HepG2 (cell line): Measurements from ENCODE around the gene CALU. TPM values are rescaled to one million over a fixed set of nuclear protein-coding genes. Genes with fewer than 3 reads are reported as not detected.

Experiments
- ATAC-seq: fragments of 200-7000 bp; cut with Tn5 transposase; 3 replicates; pipeline ENCODE4 v1.9.1; 2020; ENCODE audit warnings: mild to moderate bottlenecking, moderate library complexity
- BruUV-seq: library from RNA; stranded (reverse); fragments of 400-500 nt; replicated peaks from 2 replicates; lab custom pipeline; 2021; lab: Mats Ljungman, UMichigan
- CTCF ChIA-PET: fragments of 300-600 bp; formaldehyde crosslinking; extraction: SDS; loops from one replicate; lab custom pipeline; 2021; ENCODE audit warnings: low total read pairs, inconsistent platforms, low intra/inter-chr PET ratio; lab: Yijun Ruan, JAX
- POLR2A ChIA-PET: fragments of 350-600 bp; sonication (Branson Sonifier 250); formaldehyde crosslinking; loops from one replicate; lab custom pipeline; 2020; ENCODE audit warnings: antibody characterized with exemption, inconsistent platforms; lab: Yijun Ruan, JAX
- DNase-seq: peaks from one replicate; pipeline ENCODE4 v3.0.0-alpha.2; 2015; ENCODE audit warnings: low spot score
- FAIRE-seq: peaks from 3 replicates; lab custom pipeline; 2011; peaks lifted over from hg19 to GRCh38; lab: Jason Lieb, UNC
- H2AFZ ChIP-seq: one replicate; pipeline ENCODE4 v1.6.1; 2011; ENCODE audit warnings: low read length, inconsistent platforms
- H3K27ac ChIP-seq: fragments of 300-600 bp; 3 replicates; pipeline ENCODE4 v1.8.0; 2011; ENCODE audit warnings: mixed run types, mild to moderate bottlenecking, mixed read lengths, low read length, inconsistent platforms; ENCODE audit not compliant: insufficient read depth; ENCODE audit errors: extremely low read length
- H3K27me3 ChIP-seq, 2 experiments: fragments of 200-600 bp in 1 of 2; 2 replicates in 1 of 2; 3 replicates in 1 of 2; pipeline versions ENCODE4 v1.6.0 to v1.8.0; 2011; ENCODE audit warnings: low read length in 2 of 2, mild to moderate bottlenecking in 2 of 2, moderate library complexity in 2 of 2, inconsistent platforms in 1 of 2; ENCODE audit not compliant: insufficient read depth in 2 of 2, control insufficient read depth in 1 of 2
- H3K36me3 ChIP-seq, 2 experiments: fragments of 200-600 bp in 1 of 2; replicated peaks in 1 of 2; 2 replicates in 1 of 2; 3 replicates in 1 of 2; pipeline versions ENCODE4 v1.5.1 to v1.8.0; 2011; ENCODE audit warnings: low read length in 2 of 2, inconsistent platforms in 1 of 2; ENCODE audit not compliant: insufficient read depth in 2 of 2, control insufficient read depth in 1 of 2
- H3K4me1 ChIP-seq: 2 replicates; pipeline ENCODE4 v1.5.1; 2012; ENCODE audit warnings: low read length, inconsistent platforms; ENCODE audit not compliant: insufficient read depth
- H3K4me2 ChIP-seq: 2 replicates; pipeline ENCODE4 v1.6.0; 2011; ENCODE audit warnings: low read depth, low read length, inconsistent platforms
- H3K4me3 ChIP-seq, 3 experiments: fragments of 200-600 bp in 1 of 3; sonication (generic), shearing (Covaris generic) in 1 of 3; replicated peaks in 1 of 3; 2 replicates each; pipeline ENCODE4 v1.5.1; 2011 to 2016; ENCODE audit warnings: low read length in 3 of 3, inconsistent platforms in 2 of 3, low read depth in 2 of 3, mild to moderate bottlenecking in 2 of 3, control low read depth in 1 of 3, mixed read lengths in 1 of 3; ENCODE audit not compliant: insufficient read depth in 1 of 3
- H3K79me2 ChIP-seq: one replicate; pipeline ENCODE4 v1.6.1; 2011; ENCODE audit warnings: low read length, inconsistent platforms; ENCODE audit not compliant: insufficient read depth
- H3K9ac ChIP-seq: 2 replicates; pipeline ENCODE4 v1.6.0; 2011; ENCODE audit warnings: mild to moderate bottlenecking, low read depth, low read length, inconsistent platforms; ENCODE audit not compliant: insufficient read depth
- H3K9me3 ChIP-seq: 2 replicates; pipeline ENCODE4 v1.5.1; 2012; ENCODE audit warnings: mild to moderate bottlenecking, low read length
- H4K20me1 ChIP-seq: 2 replicates; pipeline ENCODE4 v1.6.0; 2011; ENCODE audit warnings: inconsistent platforms, mild to moderate bottlenecking, low read length, moderate library complexity; ENCODE audit not compliant: insufficient read depth
- BRCA1 ChIP-seq: sonication (generic); formaldehyde crosslinking; IDR thresholded peaks from 2 replicates; pipeline ENCODE4 v1.4.0; 2020; ENCODE audit warnings: missing genetic modification reagents
- CENPX ChIP-seq: sonication (generic); formaldehyde crosslinking; IDR thresholded peaks from 2 replicates; pipeline ENCODE4 v1.9.0; 2021; ENCODE audit warnings: mild to moderate bottlenecking, missing genetic modification reagents, moderate library complexity
- DDIT3 ChIP-seq: sonication (generic); formaldehyde crosslinking; IDR thresholded peaks from 2 replicates; pipeline ENCODE4 v1.4.0; 2020; ENCODE audit warnings: mild to moderate bottlenecking, missing genetic modification reagents
- GPN1 ChIP-seq: sonication (generic); formaldehyde crosslinking; IDR thresholded peaks from 2 replicates; pipeline ENCODE4 v1.5.1; 2020; ENCODE audit warnings: missing genetic modification reagents, borderline replicate concordance
- MAX ChIP-seq: IDR thresholded peaks from 2 replicates; pipeline ENCODE4 v1.6.1; 2012; ENCODE audit warnings: inconsistent platforms
- NCOA1 ChIP-seq: sonication (generic); formaldehyde crosslinking; IDR thresholded peaks from 2 replicates; pipeline ENCODE4 v1.9.0; 2021; ENCODE audit warnings: missing genetic modification reagents
- PAWR ChIP-seq: sonication (generic); formaldehyde crosslinking; IDR thresholded peaks from 2 replicates; pipeline ENCODE4 v1.4.0; 2020; ENCODE audit warnings: missing genetic modification reagents, mild to moderate bottlenecking, borderline replicate concordance
- PBX3 ChIP-seq: sonication (generic); formaldehyde crosslinking; IDR thresholded peaks from 2 replicates; pipeline ENCODE4 v1.8.1; 2023; ENCODE audit warnings: missing genetic modification reagents, inconsistent platforms, borderline replicate concordance
- SP5 ChIP-seq: IDR thresholded peaks from 2 replicates; pipeline ENCODE4 v1.6.1; 2016; ENCODE audit warnings: low read depth, borderline replicate concordance
- TBL1XR1 ChIP-seq: fragments of 150-350 bp; IDR thresholded peaks from 2 replicates; pipeline ENCODE4 v1.6.1; 2014; ENCODE audit warnings: borderline replicate concordance, low read length; ENCODE audit not compliant: partially characterized antibody
- ZBTB39 ChIP-seq: sonication (generic); formaldehyde crosslinking; IDR thresholded peaks from 2 replicates; pipeline ENCODE4 v1.5.0; 2020; ENCODE audit warnings: missing genetic modification reagents
- ZFYVE20 ChIP-seq: sonication (generic); formaldehyde crosslinking; IDR thresholded peaks from 2 replicates; pipeline ENCODE4 v1.8.0; 2023; ENCODE audit warnings: low read depth, mild to moderate bottlenecking, moderate library complexity, missing genetic modification reagents, borderline replicate concordance
- ZMAT3 ChIP-seq: sonication (generic); formaldehyde crosslinking; conservative IDR thresholded peaks from 2 replicates; pipeline ENCODE4 v1.7.0; 2021; ENCODE audit warnings: missing genetic modification reagents
- ZNF740 ChIP-seq: sonication (generic); formaldehyde crosslinking; IDR thresholded peaks from 2 replicates; pipeline ENCODE4 v1.4.0; 2020; ENCODE audit warnings: missing genetic modification reagents
- ZNF773 ChIP-seq: sonication (generic); formaldehyde crosslinking; IDR thresholded peaks from 2 replicates; pipeline ENCODE4 v1.4.0; 2020; ENCODE audit warnings: missing genetic modification reagents, borderline replicate concordance
- WGBS: methylation state at CpG from one replicate; pipeline ENCODE4 v1.1.6; 2017; ENCODE audit warnings: low lambda C conversion rate; 5-methylcytosine and 5-hydroxymethylcytosine counted together
- in situ Hi-C: cut with HindIII; loops from 2 replicates; pipeline ENCODE4 v1.10.0; 2017; ENCODE audit warnings: low pct_unique_long_range_greater_than_20kb; ENCODE audit not compliant: extremely low pct_ligation_motif_present
- intact Hi-C: fragments of 100-400 bp; cut with micrococcal nuclease; formaldehyde crosslinking; loops from one replicate; pipeline ENCODE4 v1.10.0; 2022; ENCODE audit not compliant: unreplicated experiment
- polyA plus RNA-seq, 8 experiments: library from polyadenylated mRNA; depleted of rRNA in 3 of 8; stranded (reverse) in 7 of 8; unstranded in 1 of 8; fragments of >200 nt; fragmentation: Illumina TruSeq in 4 of 8; extraction: Trizol in 4 of 8; gene quantifications; 2 replicates each; pipeline versions ENCODE4 v1.2.1 to v1.2.3, GENCODE V29; 2011 to 2016; ENCODE audit warnings: low read depth in 4 of 8, missing spikeins in 1 of 8, mixed read lengths in 1 of 8; ENCODE audit not compliant: insufficient read depth in 1 of 8
- total RNA-seq, 5 experiments: library from RNA; depleted of rRNA; stranded (reverse); fragments of >200 nt; fragmentation: Illumina TruSeq; extraction: Trizol; gene quantifications; 2 replicates each; pipeline ENCODE4 v1.2.3, GENCODE V29; 2016; ENCODE audit warnings: low read depth in 1 of 5

CALU gene
- total and polyA plus RNA-seq, 2 of the 13 experiments (the other 11 are each of a cell fraction or from before 2014, with no cell fraction given) = 198 to 252 TPM

GRCh38 chr7:128738570-128739047 lies 550 bp upstream of the CALU start (continued):
- no peak for TF ChIP-seq ZBTB39 (CRISPR knock-in tag)
- no peak for TF ChIP-seq ZFYVE20 (CRISPR knock-in tag)
- TF ChIP-seq NCOA1 (CRISPR knock-in tag) = 0 out of 2 replicates have a peak, but pooled peaks have one; percentile 28
- TF ChIP-seq PBX3 (CRISPR knock-in tag) = no peak

- H3K36me3 ChIP-seq = peaks cover 0 to 6% of the 10 kb centered on the region in 2 experiments; a peak in 3 of 5 replicates
- BruUV-seq = no TSS peak
- H3K4me2 ChIP-seq = peak overlapping the region; percentile 88
- peak overlapping the region; percentile 99 for H3K9ac ChIP-seq
- peaks cover 60% of the 10 kb centered on the region for H3K79me2 ChIP-seq
- under 1% methylated on average over 13 of the region's 13 CpGs for WGBS
- in situ Hi-C loops (no loop called here), intact Hi-C loops (no loop called here)
- CTCF ChIA-PET = no interaction called here
- H3K27me3 ChIP-seq = peaks cover 0 to 8% of the 10 kb centered on the region in 2 experiments; a peak in 1 of 5 replicates
- POLR2A ChIA-PET = interaction anchor here (1.0 to 2.0 kb wide), 4 partner anchors 7 to 43 kb away, joined by 3 to 5 read pairs (median 4); no protein-coding TSS in a partner anchor
- ATAC-seq (no peak), FAIRE-seq (no peak), DNase-seq (no peak)
- peaks cover 53% of the 10 kb centered on the region for H4K20me1 ChIP-seq
- peak overlapping the region; percentile 93 for H3K27ac ChIP-seq
- TF ChIP-seq ZNF773 (no peak), ZNF740 (CRISPR knock-in tag) (no peak), SP5 (no peak), MAX (no peak), ZMAT3 (CRISPR knock-in tag) (peak; percentile 45), GPN1 (no peak), DDIT3 (CRISPR knock-in tag) (no peak), BRCA1 (CRISPR knock-in tag) (0 out of 2 replicates have a peak, but pooled peaks have one; percentile 25), CENPX (CRISPR knock-in tag) (no peak), TBL1XR1 (no peak), PAWR (no peak)
- H3K9me3 ChIP-seq = no peaks in the 10 kb centered on the region
- peaks cover 57% of the 10 kb centered on the region for H3K4me1 ChIP-seq
- H3K4me3 ChIP-seq = peak overlapping the region; percentile 67 to 100 (median 99)
- no peak overlapping the region for H2AFZ ChIP-seq
These were observed 977 bp downstream of the CALU start for GRCh38 chr7:128739990-128740682.
